H9 (cell line): Measurements from ENCODE around the gene IRX4. TPM values are rescaled to one million over a fixed set of nuclear protein-coding genes. Genes with fewer than 3 reads are reported as not detected.

ENCODE experiments used
- DNase-seq: peaks from one replicate; pipeline ENCODE4 v3.0.0-alpha.2; 2017
- H2AFZ ChIP-seq: one replicate; pipeline ENCODE4 v1.6.1; 2013; ENCODE audit warnings: mild to moderate bottlenecking, low read length, control low read depth, moderate library complexity
- H2AK5ac ChIP-seq: 2 replicates; pipeline ENCODE4 v1.6.1; 2013; ENCODE audit warnings: low read length, control low read depth, mixed read lengths; ENCODE audit not compliant: insufficient read length
- H2BK120ac ChIP-seq: one replicate; pipeline ENCODE4 v1.6.1; 2013; ENCODE audit warnings: low read depth, mild to moderate bottlenecking, low read length, control low read depth, inconsistent platforms; ENCODE audit not compliant: poor library complexity, severe bottlenecking
- H2BK12ac ChIP-seq: 2 replicates; pipeline ENCODE4 v1.6.1; 2013; ENCODE audit warnings: low read length, control low read depth, mixed read lengths, low read depth; ENCODE audit not compliant: insufficient read length
- H2BK15ac ChIP-seq: 2 replicates; pipeline ENCODE4 v1.6.1; 2013; ENCODE audit warnings: low read depth, low read length, control low read depth
- H2BK20ac ChIP-seq: one replicate; pipeline ENCODE4 v1.6.1; 2013; ENCODE audit warnings: low read depth, mild to moderate bottlenecking, low read length, control low read depth, inconsistent platforms; ENCODE audit not compliant: poor library complexity, severe bottlenecking
- H2BK5ac ChIP-seq: 2 replicates; pipeline ENCODE4 v1.6.1; 2013; ENCODE audit warnings: low read length, control low read depth, mixed read lengths; ENCODE audit not compliant: insufficient read length
- H3K14ac ChIP-seq: 2 replicates; pipeline ENCODE4 v1.6.1; 2013; ENCODE audit warnings: low read length, control low read depth; ENCODE audit not compliant: insufficient read depth
- H3K18ac ChIP-seq: 2 replicates; pipeline ENCODE4 v1.6.1; 2013; ENCODE audit warnings: low read depth, mild to moderate bottlenecking, mixed read lengths, low read length, control low read depth; ENCODE audit not compliant: insufficient read length
- H3K23ac ChIP-seq: 2 replicates; pipeline ENCODE4 v1.6.1; 2013; ENCODE audit warnings: low read length, control low read depth, mixed read lengths, low read depth; ENCODE audit not compliant: insufficient read length
- H3K23me2 ChIP-seq: 2 replicates; pipeline ENCODE4 v1.6.1; 2013; ENCODE audit warnings: low read depth, mild to moderate bottlenecking, mixed read lengths, low read length, control low read depth; ENCODE audit not compliant: insufficient read length, poor library complexity, severe bottlenecking
- H3K27ac ChIP-seq: 2 replicates; pipeline ENCODE4 v1.5.1; 2013; ENCODE audit warnings: low read length, control low read depth, mixed read lengths, low read depth; ENCODE audit not compliant: insufficient read length
- H3K27me3 ChIP-seq: 2 replicates; pipeline ENCODE4 v1.6.1; 2013; ENCODE audit warnings: low read length, control low read depth, inconsistent platforms; ENCODE audit not compliant: insufficient read depth
- H3K4ac ChIP-seq: 2 replicates; pipeline ENCODE4 v1.6.1; 2013; ENCODE audit warnings: low read depth, mild to moderate bottlenecking, control low read depth, inconsistent platforms, low read length, moderate library complexity
- H3K4me1 ChIP-seq: 2 replicates; pipeline ENCODE4 v1.6.1; 2013; ENCODE audit warnings: low read length, control low read depth, inconsistent platforms; ENCODE audit not compliant: insufficient read depth
- H3K4me2 ChIP-seq: 2 replicates; pipeline ENCODE4 v1.6.1; 2013; ENCODE audit warnings: low read length, control low read depth, mixed read lengths; ENCODE audit not compliant: insufficient read length, insufficient read depth
- H3K56ac ChIP-seq: 2 replicates; pipeline ENCODE4 v1.6.1; 2013; ENCODE audit warnings: low read depth, mild to moderate bottlenecking, mixed read lengths, low read length, control low read depth; ENCODE audit not compliant: insufficient read length
- H3K79me1 ChIP-seq: 2 replicates; pipeline ENCODE4 v1.6.1; 2013; ENCODE audit warnings: low read depth, mild to moderate bottlenecking, moderate library complexity, low read length, control low read depth, inconsistent platforms; ENCODE audit not compliant: insufficient read depth, poor library complexity, severe bottlenecking
- H3K79me2 ChIP-seq: 2 replicates; pipeline ENCODE4 v1.6.1; 2013; ENCODE audit warnings: low read length, control low read depth, inconsistent platforms; ENCODE audit not compliant: insufficient read depth
- H3K9ac ChIP-seq: 2 replicates; pipeline ENCODE4 v1.6.1; 2013; ENCODE audit warnings: low read length, control low read depth, mixed read lengths; ENCODE audit not compliant: insufficient read length; ENCODE audit errors: extremely low read depth
- H3K9me3 ChIP-seq: one replicate; pipeline ENCODE4 v1.6.1; 2013; ENCODE audit warnings: low read depth, low read length, inconsistent platforms; ENCODE audit not compliant: control insufficient read depth
- H3T11ph ChIP-seq: one replicate; pipeline ENCODE4 v1.6.1; 2013; ENCODE audit warnings: mild to moderate bottlenecking, low read length, control low read depth, inconsistent platforms
- H4K20me1 ChIP-seq: one replicate; pipeline ENCODE4 v1.6.1; 2013; ENCODE audit not compliant: control insufficient read depth, insufficient read length, insufficient read depth
- H4K5ac ChIP-seq: 2 replicates; pipeline ENCODE4 v1.6.1; 2013; ENCODE audit warnings: low read depth, mild to moderate bottlenecking, mixed read lengths, low read length, control low read depth; ENCODE audit not compliant: insufficient read length
- H4K8ac ChIP-seq: replicated peaks from 2 replicates; pipeline ENCODE4 v1.6.1; 2013; ENCODE audit warnings: low read length, control low read depth, mixed read lengths, low read depth; ENCODE audit not compliant: insufficient read length
- H4K91ac ChIP-seq: 2 replicates; pipeline ENCODE4 v1.6.1; 2013; ENCODE audit warnings: low read depth, mild to moderate bottlenecking, moderate library complexity, mixed read lengths, low read length, control low read depth; ENCODE audit not compliant: insufficient read length
- H3K27ac Mint-ChIP-seq, 3 experiments: 2 replicates in 2 of 3; 3 replicates in 1 of 3; pipeline ENCODE4 v1.8.0; 2020 to 2021; ENCODE audit warnings: mixed read lengths in 3 of 3, mild to moderate bottlenecking in 1 of 3, moderate library complexity in 1 of 3
- H3K27me3 Mint-ChIP-seq: 2 replicates; pipeline ENCODE4 v1.8.0; 2021; ENCODE audit warnings: low read depth, mild to moderate bottlenecking, moderate library complexity, mixed read lengths
- H3K36me3 Mint-ChIP-seq, 3 experiments: 2 replicates in 2 of 3; 3 replicates in 1 of 3; pipeline ENCODE4 v1.8.0; 2020 to 2021; ENCODE audit warnings: low read depth in 3 of 3, mixed read lengths in 3 of 3; ENCODE audit not compliant: insufficient read depth in 1 of 3
- H3K4me1 Mint-ChIP-seq, 2 experiments: 2 replicates each; pipeline ENCODE4 v1.8.0; 2020; ENCODE audit warnings: mixed read lengths in 2 of 2
- H3K4me3 Mint-ChIP-seq, 2 experiments: 2 replicates in 1 of 2; 3 replicates in 1 of 2; pipeline ENCODE4 v1.8.0; 2020 to 2021; ENCODE audit warnings: mild to moderate bottlenecking in 2 of 2, mixed read lengths in 2 of 2, moderate library complexity in 1 of 2
- H3K9me3 Mint-ChIP-seq, 2 experiments: 2 replicates in 1 of 2; 3 replicates in 1 of 2; pipeline ENCODE4 v1.8.0; 2020; ENCODE audit warnings: mild to moderate bottlenecking in 2 of 2, mixed read lengths in 2 of 2, moderate library complexity in 1 of 2
- WGBS: extraction: QIAGEN DNeasy Blood & Tissue Kit; methylation state at CpG from one replicate; pipeline ENCODE4 v1.1.7; 2013; ENCODE audit warnings: missing lambda C conversion rate, low lambda C conversion rate, mixed read lengths; ENCODE audit not compliant: insufficient read length; ENCODE audit errors: extremely low coverage; 5-methylcytosine and 5-hydroxymethylcytosine counted together
- total RNA-seq: library from RNA; stranded (reverse); gene quantifications from 2 replicates; pipeline ENCODE4 v1.2.1, GENCODE V29; 2021
- TF ChIP-seq, protein P1 (sequence below): fragments of 200-600 bp; sonication (generic); conservative IDR thresholded peaks from 3 replicates; pipeline ENCODE4 v1.8.0; 2021; ENCODE audit warnings: antibody characterized with exemption, mild to moderate bottlenecking

Gene IRX4
- total RNA-seq, 1 experiment from 2014 or later, result 3.2 TPM

DNA sequence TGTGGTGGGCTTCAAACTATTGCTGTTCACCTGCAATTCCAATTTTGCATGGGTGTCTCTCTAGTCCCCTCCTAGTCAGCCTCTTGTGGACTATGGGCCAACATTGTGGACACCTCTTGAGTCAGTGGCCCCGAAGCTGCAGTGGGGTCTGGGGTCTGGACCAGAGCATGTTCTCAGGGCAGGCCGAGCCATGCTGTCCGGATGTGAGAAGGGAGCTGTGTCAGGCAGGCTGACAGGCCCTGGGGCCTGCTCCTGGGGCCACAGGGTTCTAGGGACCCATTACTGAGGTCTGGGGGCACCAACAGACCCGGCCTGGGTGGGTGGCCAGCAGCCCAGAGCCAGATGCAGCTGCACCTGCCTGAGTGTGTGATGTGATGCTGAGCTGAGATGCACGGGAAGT is 16.5 kb upstream of the IRX4 start:
- Histone ChIP-seq H2BK15ac (no peak overlapping the region), H3K23ac (no peak overlapping the region), H4K91ac (no peak overlapping the region), H3T11ph (no peak overlapping the region), H3K9ac (no peak overlapping the region), H3K23me2 (no peaks in the 10 kb centered on the region), H2BK12ac (no peak overlapping the region), H3K79me1 (no peaks in the 10 kb centered on the region), H2AK5ac (no peak overlapping the region), H3K4me1 (no peaks in the 10 kb centered on the region), H2AFZ (no peak overlapping the region), H2BK5ac (no peak overlapping the region), H3K4me2 (no peak overlapping the region), H4K8ac (no peak overlapping the region), H4K5ac (no peak overlapping the region), H2BK120ac (no peak overlapping the region), H3K4ac (no peak overlapping the region), H3K14ac (no peak overlapping the region), H3K79me2 (no peaks in the 10 kb centered on the region), H4K20me1 (no peaks in the 10 kb centered on the region), H3K18ac (no peak overlapping the region), H3K9me3 (no peaks in the 10 kb centered on the region), H2BK20ac (no peak overlapping the region), H3K27ac (no peak overlapping the region), H3K56ac (no peak overlapping the region), H3K27me3 (no peaks in the 10 kb centered on the region)
- Mint-ChIP-seq H3K4me3 (no peak overlapping the region), H3K4me1 (peaks cover 4 to 5% of the 10 kb centered on the region in 2 experiments; a peak in 2 of 4 replicates), H3K9me3 (peaks cover 7 to 10% of the 10 kb centered on the region in 2 experiments; a peak in 4 of 5 replicates), H3K27ac (no peak overlapping the region), H3K36me3 (peaks cover 0 to 2% (median 0%) of the 10 kb centered on the region in 3 experiments; a peak in 1 of 7 replicates), H3K27me3 (peaks cover 51% of the 10 kb centered on the region)
- DNase-seq, result no peak
- no CpG with 5 or more reads among the region's 5 CpGs for WGBS
- TF ChIP-seq, protein P1, sequence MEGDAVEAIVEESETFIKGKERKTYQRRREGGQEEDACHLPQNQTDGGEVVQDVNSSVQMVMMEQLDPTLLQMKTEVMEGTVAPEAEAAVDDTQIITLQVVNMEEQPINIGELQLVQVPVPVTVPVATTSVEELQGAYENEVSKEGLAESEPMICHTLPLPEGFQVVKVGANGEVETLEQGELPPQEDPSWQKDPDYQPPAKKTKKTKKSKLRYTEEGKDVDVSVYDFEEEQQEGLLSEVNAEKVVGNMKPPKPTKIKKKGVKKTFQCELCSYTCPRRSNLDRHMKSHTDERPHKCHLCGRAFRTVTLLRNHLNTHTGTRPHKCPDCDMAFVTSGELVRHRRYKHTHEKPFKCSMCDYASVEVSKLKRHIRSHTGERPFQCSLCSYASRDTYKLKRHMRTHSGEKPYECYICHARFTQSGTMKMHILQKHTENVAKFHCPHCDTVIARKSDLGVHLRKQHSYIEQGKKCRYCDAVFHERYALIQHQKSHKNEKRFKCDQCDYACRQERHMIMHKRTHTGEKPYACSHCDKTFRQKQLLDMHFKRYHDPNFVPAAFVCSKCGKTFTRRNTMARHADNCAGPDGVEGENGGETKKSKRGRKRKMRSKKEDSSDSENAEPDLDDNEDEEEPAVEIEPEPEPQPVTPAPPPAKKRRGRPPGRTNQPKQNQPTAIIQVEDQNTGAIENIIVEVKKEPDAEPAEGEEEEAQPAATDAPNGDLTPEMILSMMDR, result no peak
